ENCODE measurements around the gene CLOCK.

Gene CLOCK

DNA sequence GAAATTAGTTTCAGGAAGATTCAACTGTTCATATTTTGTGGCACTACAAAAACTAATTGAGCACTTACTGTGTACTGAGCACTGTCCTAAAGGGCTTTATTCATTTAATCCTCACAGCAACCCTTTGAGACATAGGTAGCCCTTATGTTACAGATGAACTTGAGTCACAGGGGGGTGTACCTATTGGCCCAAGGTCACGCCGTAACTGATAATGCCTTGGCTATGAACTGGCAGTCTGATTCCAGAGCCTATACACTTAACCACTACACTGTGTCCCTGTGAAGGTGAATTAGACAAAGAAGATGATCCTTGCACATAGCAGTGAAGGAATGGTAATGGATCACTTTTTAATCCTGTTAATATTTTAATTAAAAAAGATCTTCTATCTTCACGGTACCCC, 138.9 kb downstream of the CLOCK start:
- no peak for DNase-seq

DNA sequence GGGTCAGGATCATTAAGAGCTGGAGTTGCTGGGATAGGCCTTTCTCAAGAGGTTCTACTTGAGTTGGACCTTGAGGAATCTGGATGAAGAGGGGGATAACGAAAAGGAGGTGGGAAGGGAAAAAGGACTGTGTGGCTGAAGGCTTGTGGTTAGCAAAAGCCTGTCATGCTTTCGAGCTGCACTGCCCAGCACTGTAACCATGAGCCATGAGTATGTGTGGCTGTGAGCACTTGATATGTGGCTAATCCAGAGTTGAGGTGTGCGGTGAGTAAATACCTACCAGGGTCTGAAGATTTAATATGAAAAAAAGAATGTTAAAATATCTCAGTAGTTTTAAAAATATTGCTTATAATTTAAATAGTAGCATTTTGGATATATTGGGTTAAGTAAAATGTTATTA, 139.6 kb downstream of the CLOCK start:
- DNase-seq = no peak

DNA sequence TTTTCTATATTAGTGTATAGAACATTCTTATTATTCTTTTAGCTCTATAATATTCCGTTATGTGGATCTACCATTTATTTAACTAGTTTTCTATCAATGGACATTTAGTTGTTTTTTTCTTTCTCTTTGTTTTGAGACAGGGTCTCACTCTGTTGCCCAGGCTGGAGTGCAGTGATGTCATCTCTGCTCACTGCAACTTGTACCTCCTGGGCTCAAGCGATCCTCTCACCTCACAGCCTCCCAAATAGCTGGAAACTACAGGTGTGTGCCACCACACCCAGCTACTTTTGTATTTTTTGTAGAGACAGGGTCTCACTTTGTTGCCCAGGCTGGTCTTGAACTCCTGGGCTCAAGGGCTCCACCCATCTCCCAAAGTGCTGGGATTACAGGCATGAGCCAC, 140.2 kb downstream of the CLOCK start:
- DNase-seq = no peak

DNA sequence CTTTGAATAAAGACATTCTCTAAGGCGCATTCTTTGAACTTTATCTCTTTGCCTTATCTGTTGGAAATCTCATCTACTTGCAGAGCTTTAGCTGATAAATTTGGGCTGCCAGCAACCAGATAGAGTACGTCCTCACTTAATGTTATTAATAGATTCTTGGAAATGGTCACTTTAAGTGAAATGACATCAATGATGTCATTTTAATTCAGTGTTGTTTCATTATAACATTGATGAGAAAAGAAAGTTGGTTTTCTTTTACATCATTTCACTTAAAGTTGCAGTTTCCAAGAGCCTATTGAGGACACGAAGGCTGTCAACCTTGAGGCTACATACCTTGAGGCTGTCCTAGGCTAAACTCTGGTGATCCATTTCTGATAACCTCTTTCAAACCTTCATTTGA, 141.6 kb downstream of the CLOCK start:
- DNase-seq = no peak

DNA sequence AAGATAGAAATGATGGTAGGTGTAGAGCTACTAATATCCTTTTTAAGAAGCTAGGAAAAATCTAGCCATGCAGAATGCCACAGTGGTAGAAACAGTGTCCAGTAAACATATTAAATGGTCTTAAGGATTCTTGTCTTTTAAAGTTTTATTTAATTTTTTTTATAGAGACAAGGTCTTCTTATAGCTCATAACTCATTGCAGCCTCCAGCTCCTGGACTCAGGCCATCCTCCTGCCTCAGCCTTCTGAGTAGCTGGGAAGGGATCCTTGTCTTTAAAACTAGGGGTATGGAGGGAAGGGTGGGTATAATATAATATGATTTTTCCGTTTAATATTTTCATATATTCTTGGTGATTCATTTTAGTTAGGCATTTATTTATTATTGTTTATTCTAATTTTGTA, 147.1 kb downstream of the CLOCK start:
- no peak for DNase-seq

DNA sequence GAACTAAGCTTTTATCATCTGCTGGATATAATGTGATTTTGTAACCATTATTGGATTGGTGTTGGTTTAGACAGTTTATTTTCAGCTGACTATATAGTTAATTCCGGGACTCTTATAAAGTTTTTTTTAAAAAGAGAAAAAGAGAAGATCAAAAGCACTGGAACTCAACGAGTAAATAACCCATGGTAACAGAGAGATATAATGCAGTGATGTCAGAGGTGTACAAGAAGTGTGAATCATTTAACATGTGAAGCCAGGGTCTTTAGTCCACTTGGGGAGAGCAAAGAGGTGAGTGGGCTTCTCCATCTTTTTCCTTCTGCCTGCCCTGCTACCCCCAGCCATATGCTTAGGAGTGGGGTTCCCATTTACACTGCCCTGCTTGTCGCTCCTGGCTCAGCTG, 147.7 kb downstream of the CLOCK start:
- no peak for DNase-seq

DNA sequence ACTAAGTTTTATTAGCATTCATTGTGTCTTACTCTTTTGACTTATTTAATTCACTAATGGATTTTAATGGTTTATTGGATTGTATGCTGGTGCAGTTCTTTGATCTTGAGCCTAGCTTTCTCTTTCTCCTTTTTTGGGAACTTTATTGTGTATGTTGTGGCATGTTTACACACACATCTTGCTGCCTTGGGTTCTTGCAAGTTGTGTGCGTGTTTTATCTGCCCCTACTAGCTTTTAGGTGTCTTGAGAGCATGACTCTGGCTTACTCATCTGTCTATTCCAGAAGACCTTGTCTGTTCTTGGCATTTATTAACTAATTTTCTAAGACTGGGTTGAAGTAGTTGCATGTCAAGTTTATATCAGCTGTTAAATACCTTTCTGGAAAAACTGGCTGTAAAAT, 148.2 kb downstream of the CLOCK start:
- no peak for DNase-seq

DNA sequence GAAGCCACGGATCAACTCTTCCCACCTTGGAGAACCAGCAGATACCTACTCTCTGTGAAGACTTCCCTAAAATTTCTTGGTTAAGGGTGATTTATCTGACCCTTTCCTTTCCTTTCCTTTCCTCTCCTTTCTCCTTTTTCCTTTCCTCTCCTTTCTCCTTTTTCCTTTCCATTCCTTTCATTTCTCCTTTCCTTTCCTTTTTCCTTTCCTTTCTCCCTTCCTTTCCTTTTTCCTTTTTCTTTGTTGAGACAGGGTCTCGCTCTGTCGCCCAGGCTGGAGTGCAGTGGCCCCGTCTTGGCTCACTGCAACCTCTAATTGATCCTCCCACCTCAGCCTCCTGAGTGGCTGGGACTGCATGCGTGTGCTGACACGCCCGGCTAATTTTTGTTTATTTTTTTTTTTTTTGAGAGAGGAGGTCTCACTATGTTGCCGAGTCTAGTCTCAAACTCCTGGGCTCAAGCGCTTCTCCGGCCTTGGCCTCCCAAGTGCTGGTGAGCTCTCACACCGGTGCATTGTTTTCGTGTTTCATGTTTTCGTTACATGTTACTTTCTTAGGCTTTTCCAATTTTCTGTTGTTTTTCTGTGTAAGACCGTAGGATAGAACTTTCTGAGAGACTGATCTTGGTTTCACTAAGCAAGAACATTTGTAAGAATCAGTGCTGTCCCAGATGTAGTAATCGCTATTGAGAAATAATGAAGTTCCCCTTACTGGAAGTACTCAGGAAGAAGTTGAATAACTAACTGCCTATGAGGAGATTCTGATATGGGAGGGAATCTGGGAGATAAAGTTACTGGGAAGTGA, 149.0 kb downstream of the CLOCK start:
- no peak for DNase-seq

DNA sequence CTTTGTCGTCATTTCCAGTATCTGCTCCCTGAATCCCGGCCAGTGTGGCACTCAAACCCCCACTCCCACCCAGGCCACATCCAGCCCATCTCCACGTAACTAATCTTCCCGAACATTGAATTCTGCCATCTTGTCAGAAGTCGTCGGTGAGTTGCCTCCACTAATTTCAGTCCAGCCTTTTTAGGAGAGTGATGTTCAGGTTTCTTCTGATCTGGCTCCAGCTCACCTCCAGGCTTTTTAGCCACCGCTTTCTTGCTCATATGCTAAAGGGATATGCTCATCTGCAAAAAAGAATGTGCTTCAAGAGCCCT, 149.6 kb downstream of the CLOCK start:
- DNase-seq = no peak

DNA sequence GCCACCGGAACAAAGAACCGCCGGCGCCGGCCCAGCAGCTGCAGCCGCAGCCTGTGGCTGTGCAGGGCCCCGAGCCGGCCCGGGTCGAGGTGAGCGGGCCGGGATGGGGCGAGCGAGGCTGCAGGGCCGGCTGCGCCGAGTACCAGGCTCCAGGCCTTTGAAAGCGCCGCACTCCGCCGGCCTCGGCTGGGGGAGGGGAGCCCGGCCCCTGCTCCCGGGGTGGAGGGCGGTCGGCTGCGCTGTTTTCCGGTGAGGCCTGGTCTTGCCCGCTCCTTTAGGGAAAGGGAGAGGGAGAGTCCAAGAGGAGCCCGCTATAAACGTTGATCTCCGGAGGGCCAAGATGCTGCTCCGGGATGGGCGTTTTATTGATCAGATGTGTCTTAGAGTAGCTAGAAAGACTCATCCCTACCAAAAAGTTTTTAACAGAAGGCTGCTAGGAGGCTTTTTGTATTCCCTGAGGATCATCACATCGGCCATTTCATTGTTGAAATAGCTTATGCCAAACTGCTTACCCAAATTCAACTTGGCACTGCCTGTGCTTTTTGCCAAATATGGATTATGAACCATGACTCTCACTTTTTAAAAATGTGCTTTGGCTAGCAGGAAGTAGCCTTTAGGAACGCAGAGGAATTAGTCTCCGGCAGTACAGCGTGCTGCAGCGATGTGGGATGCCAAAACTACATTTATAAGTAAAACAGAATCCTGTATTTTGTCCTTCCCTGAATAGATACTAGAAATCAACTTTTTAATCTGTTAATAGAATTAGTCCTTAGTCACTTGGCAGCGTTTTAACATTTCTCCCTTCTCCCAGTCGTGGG, 150.2 kb downstream of the CLOCK start:
- DNase-seq = no peak

DNA sequence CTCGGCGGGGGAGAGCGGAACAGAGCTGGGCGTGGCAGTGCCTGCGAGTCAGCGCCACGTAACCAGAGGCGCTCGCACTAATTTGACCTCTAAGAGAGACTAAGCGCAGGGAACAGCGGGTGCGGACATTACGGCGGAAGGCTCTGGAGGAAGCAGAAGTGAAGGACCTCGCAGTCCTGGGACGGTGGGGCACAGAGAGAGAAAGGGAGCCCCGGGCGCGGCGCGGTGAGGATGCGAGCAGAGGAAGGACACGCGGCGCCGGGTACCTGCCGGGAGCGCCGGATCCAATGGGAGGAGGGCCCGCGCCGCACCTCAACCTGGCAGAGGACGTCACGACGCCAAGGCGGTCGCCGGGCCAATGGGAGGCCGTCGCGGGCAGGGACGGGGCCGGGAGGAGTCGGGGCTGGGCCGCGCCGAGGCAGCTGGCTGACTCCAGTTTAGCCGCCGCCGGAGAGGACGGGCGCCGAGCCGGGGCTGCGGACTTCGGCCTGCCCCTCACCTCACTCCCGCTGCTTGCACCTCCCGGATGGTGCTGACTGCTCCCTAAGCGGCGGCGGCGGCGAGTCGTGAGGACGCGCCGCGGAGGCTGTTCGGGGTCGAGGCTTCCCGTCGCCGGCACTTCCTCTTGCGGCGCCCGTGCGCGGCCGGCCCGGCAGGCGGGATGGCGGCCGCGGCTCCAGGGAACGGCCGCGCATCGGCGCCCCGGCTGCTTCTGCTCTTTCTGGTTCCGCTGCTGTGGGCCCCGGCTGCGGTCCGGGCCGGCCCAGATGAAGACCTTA, 151.0 kb downstream of the CLOCK start, which contains the start of gene TMEM165:
Gene TMEM165, plus strand, starts transcription at position 429 of the 779 bp plus-strand sequence. Its CDS starts 233 bp downstream, at position 662.
- peak; percentile 40 for DNase-seq

DNA sequence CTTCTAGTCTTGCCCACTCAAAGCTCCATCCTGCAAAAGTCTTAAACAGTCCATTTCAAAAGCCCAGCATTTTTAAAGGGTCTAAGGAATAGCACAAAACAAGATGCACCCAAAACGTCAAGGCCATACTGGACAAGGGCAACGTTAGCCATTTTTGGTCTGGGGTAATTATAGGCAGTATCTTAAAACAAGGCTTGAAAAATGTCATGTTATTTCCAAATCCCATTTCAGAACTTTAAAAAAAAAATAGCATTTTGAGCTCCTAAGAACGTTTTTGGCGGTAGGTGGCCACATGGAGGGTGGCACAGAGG, 151.5 kb downstream of the CLOCK start:
- no peak for DNase-seq

DNA sequence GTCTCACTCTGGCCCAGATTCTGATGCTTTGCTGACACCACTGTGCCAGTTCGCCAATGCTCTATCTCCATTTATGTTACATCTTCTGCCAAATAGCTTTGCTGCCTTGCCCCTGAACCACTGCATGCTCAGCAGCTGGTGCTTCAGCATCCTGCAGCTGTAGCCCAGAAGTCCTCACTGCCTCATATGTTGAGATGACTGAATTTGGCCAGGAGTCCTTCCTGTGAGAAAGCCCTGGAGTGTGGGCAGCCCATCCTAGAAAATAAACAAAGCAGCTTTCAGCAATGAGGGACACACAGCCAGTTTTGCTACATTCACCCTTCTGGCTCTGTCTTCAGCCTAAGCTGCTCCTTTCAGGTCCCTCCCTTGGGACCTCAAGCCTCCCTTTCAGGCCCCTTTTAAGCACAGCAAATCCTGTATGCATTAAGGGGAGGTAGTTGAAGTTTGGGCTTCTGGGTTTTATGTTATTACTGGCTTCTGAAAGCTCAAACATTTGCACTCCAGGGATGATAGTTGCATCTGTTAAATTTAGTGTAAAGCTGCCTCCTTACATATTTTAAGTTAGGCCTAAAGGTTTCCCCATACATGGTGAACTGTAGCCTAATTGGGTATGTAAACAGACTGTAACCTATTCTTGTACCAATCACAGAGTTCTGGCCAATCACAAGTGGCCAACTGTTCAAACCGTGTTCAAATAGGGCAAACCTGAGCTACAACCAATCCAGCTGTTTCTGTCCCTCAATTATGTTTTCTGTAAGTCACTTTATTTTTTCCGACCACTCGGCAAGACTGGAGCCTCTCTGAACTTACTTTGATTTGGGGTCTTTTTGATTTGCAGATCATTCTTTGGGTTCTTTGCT, 153.0 kb downstream of the CLOCK start:
- no peak for DNase-seq

DNA sequence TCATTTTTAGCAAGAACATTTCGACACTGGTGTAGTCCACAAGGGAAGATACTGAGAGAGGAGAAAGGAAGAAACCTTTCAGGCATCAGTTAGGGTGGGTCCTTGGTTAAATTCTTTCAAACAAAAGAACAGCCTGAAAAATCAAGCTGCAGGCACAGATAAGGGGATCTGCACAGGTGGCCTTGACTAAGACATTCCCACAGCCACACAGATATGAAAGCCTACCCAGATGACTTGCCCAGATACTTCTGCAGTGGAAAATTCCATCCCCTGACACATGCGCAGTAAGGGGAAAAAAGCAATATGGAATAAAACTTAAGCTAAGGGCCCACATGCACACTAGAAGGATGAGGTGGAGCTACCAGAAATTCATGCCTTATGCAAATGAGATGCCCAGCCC, 159.9 kb downstream of the CLOCK start:
- DNase-seq = no peak

DNA sequence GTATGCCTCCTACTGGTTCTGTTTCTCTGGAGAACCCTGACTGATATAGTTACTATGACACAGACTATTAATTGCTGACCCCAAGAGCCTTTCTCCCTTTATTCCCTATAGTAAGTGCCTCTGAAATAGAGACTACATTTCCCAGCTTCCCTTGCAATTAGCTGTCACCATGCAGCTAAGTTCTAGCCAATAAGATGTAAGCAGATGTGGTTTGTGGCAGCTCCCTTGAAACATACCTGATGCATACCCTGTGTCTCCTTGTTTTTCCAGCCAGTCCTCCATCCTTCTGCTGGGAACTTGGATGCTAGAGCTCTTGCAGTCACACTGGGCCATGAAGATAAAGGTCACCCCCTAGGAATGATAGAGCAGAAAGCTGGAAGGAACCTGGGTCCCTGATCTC, 160.6 kb downstream of the CLOCK start:
- no peak for DNase-seq

DNA sequence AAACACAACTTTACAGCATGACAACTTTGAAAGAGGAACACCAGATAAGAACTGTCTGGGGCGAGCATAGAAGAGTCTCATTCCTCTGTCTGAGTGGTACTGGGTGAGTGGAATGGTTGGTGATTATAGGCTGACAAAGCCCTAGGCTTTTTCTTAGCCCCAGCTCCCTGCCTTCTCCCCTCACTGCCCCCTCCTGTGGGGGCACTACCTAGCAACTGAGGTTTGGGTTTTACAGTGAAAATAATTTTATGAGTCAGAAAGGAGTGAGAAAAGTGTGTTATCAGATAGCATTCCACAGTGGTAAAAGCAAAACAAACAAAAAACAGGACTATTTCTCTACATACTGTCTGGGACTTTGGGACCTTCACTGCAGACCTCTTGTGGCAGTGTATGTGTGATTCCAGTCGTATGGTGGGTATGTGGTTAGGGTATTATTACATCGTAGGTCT, 161.5 kb downstream of the CLOCK start:
- no peak for DNase-seq

DNA sequence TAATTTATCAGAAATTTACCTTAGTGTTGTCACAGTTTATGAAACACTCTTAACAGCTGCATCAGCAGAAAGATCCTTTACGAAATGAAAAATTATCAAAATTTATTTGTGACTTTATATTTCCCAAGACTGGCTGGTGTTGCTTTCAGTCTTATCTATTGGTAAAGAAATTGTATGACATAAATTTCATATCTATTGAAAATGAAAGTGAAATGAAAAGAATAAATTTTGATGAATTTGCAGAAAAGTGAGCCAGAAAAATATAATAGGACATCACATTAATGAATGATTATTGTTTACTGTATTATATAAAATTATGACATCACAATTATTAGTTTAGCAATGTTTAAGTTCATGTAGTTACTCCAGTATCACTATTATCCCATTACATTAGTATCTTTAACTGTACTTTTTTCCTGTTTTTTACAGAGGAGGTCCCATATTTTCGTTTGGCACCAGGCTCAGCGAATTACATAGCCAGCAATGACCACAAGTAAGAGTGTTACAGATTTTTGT, 164.2 kb downstream of the CLOCK start:
- DNase-seq = no peak

DNA sequence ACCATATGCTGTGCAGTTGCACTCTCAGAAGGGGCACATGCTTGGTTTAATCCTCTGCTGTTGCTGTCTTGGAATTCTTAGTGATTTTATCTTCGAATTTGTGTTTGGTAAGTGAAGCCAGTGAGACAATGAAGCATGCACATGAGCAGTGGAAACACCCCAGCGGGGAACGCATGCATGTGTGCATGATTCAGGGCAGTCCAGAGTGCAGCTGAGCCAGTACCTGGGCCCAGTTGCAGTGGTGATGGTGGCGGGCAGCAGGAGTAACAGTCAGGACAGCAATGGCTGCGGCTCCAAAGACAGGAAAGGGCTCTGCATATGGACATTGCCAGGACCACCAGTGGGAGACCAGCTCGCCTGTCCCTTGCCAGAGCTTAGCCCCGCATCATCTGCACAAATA, 165.2 kb downstream of the CLOCK start:
- no peak for DNase-seq

DNA sequence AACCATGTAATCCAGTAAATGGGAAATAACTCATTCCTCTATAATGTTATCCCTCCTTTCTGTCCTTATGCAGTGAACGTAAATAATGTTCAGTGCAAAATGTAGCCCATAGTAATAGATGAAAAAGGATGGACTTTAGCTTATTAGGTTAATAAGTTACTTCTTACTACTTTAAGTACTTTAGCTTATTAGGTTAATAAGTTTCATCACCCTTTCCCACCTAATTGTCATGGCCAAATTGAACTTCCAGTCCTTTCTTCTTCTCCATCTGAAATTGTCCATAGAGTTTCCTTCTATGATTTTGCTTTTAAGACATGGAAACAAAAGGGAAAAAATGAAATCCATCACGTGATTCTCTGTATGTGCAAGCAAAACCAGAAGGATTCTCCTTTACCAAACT, 166.1 kb downstream of the CLOCK start:
- no peak for DNase-seq

DNA sequence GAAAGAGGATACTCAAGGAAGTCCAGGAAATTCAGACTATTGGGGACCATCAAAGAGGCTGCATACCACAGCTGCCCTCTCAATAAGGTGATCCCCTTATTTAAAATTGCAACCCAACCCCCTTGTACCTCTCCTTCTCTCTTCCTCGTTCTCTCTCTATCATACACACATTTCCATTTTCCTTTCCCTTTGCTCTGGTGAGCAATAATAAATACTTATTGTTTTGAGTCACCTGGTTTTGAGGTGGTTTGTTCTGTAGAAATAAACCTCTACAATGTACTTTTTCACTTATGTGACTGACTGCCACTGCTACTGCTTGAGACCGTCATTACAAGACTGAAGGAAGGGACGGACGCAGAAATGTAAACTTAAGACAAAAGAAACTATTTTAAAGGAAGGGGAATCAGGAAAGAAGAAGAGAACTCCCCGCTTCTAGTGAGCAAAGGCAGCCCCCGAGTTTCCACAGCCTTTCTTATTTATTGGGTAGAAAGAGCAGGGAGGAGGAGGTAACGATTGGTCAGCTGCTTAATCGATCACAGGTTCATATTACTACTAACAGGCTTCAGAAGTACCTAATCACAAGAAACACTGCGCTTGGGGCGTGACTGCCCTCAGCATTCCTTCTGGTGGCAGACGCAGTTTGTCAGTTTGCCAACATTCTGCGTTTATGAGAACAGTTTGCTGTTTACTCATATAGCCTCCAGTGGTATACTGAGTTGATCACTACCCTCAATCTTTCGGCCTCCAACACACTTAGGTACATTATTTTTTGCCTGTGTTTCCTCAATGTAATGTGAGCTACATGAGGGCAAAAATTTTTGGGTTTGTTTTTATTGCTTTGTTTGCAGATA, 167.9 kb downstream of the CLOCK start:
- no peak for DNase-seq

Data from GOT3 (cell line).